Fibroblast of the conjunctiva (primary cell): ENCODE data around the gene PM20D1.
A peak's percentile ranks its signal among the peaks of the same experiment; 100 is the strongest.
"Not testable (repeated sequence)": the region's sequence is repeated elsewhere in the genome, so short reads cannot be mapped to it uniquely, and the experiment has no call there.

Experiments
- DNase-seq: peaks from one replicate; pipeline ENCODE4 v3.0.0-alpha.2; 2010; ENCODE audit warnings: low read depth

The PM20D1 gene

DNA sequence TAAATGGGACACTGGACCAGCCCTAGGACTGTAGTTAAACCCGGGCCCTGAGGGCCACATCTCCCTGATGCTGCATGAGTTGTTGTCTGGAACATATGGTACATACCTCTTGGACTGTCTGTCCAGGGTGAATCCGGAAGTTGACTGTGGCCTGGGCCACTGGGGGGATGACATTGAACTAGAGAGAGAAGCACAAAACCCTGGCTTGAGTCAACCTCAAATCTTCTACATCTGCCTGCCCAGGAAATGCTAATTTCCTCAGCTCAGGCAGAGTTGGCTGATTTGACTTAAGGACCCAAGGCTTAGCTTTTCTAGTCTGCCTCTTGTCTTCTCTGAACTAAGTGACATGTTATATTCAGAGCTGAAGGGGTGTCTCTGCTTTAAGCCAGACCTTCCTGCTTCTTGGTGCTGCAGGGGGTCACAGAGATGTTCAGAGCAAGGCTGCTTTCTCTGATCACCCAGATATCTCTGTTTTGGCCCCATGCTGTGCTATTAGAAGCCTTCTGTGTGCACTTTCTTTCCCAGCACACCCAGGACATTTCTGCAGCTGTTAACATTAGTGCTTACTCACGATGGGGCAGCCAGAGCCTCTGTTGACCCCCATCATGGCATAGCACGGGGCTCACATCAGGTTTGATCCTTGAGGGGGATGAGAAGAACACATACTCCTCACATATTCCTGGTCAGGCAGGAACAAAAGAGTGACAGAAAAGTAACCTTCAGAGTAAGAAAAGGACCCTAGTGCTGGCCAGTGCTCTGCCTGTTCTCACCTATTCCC is 9.6 kb downstream of the PM20D1 start:
- no peak for DNase-seq

DNA sequence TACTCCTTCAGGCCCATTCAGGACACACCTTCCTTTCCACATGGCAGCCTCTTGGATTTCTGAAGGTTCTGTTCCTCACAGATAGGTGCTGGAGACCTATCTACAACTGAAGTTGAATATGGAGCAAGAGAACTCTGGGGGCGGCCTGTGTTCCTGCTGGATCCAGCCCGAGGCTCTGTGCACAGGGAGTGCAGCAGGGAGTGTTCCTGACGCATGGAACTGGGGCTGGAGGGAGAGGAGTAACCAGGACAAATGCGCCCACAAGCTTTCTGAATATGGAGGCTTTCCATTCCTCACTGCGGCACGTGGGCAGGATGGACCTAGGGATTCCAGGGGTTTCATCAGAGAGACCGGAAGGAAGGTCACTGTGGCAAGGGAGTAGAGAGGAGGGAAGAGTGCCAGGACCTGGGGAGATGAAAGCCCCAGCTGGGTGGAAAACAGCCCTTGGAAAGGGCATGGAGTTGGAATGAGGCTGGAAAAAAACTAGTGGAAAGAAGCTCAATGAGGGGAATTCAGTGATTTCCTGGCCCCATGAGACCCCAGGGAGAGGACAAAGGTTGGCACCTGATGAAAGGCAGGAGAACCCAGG is 12.5 kb downstream of the PM20D1 start:
- no peak for DNase-seq

DNA sequence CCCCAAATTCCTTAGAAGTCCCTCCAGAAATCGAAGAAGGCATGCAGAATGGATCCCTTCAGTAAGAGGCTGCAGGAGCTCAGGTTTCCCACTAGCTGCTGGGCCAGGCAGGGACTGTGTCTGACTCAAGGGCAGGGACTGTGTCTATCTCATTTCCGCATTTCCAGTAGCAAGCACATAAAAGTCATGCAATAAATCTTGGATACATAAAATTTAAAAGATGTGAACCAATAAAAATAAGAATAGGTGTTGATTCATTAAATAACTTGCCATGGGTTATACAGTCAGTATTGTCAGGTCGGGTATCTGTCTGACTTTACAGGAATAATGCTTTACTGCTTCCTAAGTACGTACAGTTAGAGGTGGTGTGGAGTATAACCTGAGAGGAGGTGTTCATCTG is 15.2 kb downstream of the PM20D1 start:
- no peak for DNase-seq

DNA sequence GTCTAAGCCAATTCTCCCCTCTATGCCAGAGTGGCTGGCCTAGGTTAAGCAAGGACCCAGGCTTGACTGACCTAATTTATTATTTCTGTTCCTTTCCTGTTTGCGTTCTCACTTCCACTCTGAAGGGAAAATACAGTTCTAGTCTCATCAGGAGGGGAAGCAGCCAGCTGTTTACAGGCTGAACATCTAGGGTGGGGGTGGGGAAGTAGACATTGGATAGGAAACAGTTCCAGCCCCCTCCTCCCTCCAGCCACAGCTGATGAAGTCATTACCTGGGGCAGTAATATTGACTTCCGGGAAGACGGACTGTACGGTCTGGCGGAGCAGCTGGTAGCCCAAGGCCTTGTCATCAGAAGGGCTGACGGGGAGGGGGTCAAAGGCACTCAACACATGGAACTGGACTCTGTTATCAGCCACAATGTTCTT is 17.6 kb downstream of the PM20D1 start:
- DNase-seq, result no peak

DNA sequence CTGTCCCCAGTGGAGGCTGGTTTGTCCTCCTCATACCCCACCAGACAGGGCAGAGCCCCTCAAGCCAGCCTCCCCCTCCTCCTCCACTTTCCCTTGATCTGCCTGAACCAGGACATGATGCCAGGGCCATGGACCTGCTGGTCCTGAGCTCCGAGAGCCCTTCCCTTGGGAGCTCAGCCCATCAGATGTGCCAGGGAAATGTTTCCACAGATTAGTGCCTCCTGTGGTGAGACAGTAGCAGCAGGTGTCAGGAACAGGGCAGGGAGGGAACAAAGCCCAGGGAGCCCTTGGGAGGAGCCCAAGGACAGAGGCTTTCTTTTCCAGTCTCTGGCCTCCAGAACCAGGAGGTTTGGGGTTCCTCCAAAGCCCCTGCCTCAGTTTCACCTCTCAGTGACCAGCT is 22.3 kb downstream of the PM20D1 start:
- no peak for DNase-seq

DNA sequence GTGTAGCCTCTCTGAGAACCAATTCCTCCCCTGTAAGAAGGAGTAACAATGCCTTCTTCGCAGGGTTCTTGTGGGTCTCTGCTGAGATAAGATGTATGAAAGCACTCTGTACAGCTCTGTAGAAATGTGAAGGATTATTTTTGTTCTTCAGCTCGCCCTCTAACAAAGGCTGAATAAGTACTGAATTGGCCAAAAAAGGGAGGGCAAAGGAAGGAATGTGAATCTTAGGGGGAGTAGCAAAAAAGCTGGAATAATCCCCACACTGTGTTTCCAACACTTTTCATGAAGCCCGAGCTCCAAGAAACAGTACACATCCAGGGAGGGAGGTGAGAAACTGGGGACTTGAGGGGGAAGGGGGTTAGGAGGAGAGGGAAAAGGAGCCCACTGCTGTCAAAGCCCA is 22.9 kb downstream of the PM20D1 start:
- DNase-seq, result no peak

DNA sequence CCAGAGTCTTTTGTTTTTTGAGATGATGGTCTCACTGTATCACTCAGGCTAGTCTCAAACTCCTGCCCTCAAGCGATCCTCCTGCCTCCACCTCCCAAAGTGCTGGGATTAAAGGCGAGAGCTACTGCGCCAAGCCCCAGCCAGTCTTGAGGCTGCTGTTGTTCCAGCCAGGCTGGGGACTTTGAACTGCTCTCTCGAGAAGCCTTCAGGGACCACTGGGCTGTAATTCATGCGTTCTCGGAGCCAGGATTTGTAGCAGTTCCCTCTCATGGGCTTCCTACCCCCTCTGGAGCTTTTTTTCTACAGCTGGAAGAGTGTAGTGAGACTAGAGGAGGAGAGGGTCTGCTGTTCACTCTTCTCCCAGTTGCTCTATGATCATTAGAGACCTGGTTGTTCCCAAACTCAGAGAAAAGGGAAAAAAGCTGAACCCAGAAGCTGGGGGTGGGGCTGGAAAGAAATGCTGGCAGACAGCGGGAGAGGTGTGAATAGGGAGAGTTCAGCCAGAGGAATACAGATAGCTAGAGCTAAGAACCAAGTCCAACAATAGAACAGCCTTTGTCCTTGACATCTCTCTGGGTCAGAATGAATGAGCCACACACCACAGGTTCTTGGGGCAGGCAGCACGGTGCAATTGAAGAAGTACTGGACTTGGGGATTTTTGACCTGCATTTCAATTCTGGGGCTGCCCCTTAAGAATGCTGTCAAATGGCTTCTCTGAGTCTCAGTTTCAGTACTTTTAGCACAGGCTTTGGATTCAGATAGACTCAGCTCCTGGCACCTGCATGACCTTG is 23.7 kb downstream of the PM20D1 start:
- no peak for DNase-seq

DNA sequence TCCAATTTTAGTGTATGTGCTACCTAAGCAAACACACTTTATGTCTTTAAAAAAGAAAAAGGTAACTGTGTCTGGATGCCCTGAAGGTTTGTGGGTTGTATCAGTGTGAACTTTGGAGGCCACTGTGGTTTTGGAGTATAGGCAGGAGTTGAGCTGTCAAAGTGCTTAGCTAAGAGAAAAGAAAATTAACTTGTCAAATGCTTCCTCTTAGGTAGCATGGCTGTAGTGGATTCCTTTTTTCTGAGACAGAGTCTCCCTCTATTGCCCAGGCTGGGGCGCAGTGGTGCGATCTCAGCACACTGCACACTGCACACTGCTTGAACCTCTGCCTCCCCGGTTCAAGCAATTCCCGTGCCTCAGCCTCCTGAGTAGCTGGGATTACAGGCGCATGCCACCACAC is 25.8 kb downstream of the PM20D1 start:
- DNase-seq, result no peak

DNA sequence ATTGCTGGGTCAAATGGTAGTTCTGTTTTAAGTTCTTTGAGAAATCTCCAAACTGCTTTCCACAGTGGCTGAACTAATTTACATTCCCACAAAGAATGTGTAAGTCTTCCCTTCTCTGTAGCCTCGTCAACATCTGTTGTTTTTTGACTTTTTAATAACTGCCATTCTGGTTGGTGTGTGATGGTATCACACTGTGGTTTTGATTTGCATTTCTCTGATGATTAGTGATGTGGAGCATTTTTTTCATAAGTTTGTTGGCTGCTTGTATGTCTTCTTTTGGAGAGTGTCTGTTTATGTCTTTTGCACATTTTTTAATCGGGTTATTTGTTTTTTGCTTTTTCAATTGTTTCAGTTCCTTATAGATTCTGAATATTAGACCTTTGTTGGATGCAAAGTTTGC is 26.7 kb downstream of the PM20D1 start:
- DNase-seq, result not testable (repeated sequence)

DNA sequence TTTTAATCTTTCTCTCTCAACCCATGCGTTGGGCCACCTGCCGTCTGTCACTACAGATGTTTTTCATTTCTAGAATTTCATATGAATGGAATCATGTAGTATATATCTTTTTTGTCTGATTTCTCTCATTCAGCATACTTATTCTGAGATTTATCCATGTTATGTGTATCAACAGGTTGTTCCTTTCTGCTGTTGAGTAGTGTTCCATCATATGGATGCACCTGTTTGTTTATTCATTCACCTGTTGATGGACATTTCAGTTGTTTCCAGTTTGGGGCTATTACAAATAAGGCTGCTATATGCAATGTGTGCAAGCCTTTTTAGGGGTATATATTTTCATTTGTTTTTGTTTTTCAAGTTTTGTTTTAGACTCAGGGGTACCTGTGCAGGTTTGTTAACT is 27.5 kb downstream of the PM20D1 start:
- no peak for DNase-seq

DNA sequence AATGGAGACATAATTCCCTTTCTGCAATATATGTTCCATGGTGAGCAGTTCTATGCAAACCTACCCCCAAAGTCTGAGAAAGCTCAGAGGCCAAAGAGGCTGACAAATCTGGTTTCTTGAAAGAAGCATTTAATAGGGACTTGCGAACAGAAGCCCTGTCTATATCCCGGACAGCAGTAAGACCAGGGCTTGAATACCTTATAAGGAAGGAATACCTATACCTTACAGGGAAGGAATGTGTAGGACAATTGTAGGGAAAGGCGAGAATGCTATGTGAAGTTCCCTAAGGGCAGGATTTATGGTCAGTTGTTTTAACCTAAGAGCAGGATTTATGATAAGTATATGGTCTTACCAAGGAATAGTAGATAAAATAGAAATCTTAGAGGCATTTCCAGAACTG is 31.9 kb downstream of the PM20D1 start:
- DNase-seq, result no peak

DNA sequence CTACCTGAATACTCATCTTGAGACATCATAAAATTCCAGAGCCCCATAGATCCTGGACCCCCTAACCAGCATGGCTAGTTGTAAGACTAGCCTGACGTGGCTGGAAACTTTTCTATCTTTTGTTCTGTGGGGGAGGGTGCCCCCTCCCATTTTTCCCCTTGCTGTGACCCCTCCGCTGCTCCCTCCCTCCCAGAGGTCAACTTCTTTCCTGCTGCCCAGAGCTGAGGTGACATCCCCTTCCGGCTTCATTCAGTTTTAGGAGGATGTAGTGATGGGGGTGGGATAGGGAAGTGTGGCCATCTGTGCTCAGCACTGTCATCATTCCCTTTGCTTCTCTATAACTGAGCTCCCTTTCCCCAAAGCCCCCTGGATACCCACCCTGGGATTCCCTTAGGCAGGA is 32.6 kb downstream of the PM20D1 start:
- DNase-seq, result no peak

DNA sequence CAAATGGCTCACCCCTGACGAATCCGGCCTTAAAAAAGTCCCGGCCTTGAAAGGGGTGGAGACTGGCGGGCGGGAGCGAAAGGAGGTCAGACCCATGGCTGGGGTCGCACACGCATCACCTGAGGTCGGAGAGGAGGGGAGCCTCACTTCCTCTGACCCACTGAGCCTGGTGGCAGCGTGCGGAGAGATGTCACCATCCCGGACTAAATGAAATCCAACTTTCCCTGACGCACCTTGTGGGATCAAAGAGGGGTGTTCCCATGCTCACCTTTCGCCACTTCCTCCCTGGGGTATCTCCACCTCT is 36.2 kb downstream of the PM20D1 start:
- no peak for DNase-seq

DNA sequence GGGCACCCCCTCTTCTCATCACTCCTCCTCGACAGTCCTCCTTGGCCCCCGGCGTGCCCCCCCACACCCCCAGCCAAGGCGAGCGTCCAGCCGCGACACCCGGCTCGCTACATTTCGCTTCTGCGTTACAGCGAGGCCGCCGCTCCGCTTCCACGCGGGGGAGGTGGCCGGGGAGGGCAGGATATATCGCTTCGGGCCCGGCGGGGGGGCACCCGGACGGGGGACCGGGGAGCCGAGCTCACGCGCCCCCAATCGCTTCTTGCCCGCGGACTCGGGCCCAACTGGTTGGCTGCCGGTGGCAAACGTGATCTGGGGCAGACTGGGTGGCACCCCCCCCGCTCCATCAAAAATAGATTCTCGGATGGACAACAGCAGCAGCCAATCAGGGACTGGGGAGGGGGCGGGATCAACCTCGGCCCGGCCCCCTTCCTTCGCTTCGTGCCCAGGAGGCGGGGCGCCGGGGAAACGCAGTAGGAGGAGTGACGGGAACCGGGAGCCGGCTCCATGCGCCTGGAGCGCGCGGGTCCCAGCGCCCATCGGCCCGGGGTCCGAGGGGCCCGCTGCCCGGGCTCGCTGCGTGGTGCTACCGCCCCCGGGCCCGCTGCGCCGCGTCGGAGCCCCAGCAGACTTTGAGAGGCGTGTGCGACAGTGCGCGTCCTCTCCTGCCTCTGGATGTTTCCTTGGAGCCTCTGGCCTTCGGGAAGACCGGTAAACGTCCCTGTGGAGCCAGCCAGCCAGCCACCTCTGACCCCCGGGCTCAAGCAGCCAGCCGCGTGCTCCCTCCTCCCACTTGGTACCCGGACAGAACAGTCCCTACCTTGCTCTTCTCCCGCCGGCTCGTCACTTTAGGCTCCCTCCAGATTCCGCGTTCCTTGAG is 36.8 kb downstream of the PM20D1 start, which contains the start of gene SLC41A1:
TSS of gene SLC41A1 (minus strand) at position 321 of the 877 bp plus-strand sequence. CDS start 2,757 bp downstream, outside the sequence.
- peak; percentile 83 for DNase-seq

DNA sequence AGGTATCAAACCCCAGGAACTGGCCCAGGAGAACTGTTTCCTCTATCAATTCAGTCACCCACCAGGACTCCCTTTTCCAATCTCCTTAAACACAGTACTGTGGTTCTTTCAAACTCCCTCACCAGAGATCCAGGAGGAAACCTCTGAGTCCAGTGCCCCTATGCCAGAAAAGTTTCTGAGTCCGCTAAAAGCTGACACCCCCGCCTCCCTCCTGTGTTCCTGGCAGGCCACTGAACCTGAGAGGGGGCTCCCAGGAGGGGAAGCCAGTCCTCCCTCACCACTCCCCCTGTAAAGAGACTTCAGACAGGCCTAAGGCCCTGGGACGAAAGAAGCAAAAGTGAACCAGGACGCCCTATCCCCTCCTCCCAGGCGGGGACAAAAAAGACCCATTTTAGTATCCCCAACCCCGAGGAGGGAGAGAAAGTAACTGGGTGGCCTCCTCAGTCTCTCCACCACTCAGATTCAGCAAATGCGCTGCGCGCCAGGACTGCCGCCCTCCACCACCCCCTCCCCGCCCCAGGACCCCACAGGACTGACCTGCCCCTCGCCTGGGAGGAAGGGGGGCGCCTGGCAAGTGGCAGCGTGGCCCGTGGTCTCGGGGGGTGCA is 37.6 kb downstream of the PM20D1 start:
- DNase-seq, result no peak

DNA sequence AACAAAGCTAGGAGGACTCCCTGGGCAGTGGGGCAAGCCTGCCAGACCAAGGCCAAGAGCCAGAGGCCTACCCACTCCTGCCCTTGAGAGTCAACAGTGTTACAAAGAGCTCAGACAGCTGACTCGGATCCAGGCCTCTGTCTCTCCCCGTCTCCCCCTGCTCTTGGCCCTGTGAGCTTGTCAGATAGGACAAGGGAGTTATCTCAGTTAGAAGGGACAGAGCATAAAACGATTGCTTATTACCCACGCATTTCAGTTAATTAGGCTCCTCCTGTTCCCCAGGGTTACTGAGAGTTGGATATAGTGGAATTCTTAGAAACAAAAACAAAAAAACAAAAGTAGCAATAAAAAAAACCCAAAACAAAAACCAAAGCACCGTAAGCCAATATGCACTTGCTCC is 38.3 kb downstream of the PM20D1 start:
- no peak for DNase-seq

DNA sequence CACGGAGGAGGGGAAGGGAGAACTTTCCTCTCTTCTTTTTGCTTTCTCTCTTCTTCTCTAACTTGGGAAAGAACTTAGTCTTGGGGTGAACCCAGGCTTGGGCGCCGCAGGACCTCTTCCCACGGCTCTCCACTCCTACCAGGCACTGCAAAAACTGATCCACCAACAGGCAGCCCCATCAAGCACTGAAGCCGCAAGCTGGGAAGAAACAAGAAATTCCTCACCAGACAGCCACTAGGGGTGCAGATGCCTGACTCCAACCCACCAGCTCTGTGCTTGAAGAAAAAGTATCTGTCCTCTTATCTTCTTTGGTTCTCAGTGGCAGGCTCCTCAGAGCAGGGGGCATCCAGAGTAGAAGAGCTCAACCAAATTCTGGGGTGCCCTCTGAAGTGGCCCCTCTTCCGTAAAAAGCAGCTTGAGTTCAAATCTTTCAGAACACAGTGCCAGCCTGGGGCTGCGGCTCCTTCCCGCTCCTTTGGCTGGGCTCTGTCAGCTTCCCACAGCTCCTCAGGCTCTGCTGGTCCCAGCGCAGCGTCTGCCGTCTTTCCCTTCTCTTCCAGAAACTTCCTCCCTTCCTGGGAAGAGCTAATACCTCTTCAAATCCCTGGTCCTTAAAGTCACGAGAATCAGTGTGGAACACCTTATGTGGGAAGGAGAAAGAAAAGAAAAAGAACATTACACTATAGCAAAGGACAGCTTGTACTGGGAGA is 39.3 kb downstream of the PM20D1 start:
- no peak for DNase-seq

DNA sequence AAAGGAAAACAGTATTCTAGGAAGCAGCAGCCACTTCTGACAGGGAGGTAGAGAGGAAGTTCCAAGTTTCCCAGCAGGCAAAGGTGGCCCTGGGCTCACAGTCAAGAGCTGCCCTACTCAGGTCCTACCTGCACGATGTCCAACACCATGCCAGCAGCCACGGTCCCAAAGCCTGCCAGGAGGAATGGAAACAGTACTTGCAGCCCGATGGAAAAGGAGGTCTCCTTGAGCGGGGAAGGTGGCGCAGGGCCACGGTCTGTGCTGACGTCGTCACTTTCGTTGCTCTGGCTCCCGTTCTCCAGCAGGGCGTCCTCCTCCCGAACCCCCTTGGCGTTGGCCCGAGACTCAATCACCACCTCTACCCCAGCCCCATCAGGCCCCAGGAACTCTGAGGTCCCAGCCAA is 40.0 kb downstream of the PM20D1 start:
- DNase-seq, result no peak

DNA sequence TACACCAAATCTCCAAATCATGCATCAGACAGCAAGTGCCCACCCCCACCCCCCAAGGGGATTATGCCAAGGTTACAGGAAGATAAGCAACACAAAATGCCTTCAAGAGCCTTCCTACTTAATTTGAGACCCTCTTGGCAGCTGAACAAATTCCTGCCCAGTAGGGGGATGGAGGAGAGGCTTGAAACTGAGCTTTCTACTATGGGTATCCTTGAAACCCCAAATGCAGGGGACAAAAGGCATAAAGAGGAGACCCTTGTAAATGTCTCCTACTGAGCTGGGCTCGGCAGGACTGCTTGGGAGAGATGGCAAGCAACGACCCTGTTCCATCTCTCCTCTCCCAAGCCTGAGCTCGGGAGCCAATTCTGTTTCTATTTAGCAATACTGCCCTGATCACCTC is 40.5 kb downstream of the PM20D1 start:
- no peak for DNase-seq

DNA sequence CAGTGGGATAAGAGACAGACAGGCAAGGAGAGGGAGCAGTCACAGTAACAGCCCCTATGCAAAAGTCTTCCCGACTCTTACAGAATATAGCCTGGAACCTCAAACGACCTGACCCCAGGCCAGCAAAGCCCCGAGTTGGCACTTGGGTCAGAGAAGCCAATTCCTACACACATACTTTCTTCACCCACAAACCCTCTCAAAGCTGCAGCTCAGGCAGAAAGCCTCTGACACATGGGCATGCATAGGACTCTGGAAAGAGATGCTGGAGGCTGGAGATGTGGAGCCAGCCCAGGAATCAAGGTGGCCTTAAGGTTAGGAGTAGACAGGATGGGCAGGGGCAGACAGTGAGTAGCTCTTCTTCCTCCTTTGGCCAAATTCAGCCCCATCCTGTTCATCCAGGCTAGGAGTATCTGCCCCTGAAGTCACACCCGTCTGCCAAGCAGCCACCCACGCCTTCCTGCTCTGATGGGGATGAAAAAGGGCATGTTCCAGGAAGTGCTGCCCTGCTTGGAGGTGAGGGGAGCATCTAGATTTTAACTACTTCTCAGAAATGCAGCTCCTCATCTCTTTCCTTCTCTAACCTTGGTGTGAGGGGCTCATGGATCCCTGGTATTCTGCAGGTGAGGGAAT is 44.7 kb downstream of the PM20D1 start:
- no peak for DNase-seq

DNA sequence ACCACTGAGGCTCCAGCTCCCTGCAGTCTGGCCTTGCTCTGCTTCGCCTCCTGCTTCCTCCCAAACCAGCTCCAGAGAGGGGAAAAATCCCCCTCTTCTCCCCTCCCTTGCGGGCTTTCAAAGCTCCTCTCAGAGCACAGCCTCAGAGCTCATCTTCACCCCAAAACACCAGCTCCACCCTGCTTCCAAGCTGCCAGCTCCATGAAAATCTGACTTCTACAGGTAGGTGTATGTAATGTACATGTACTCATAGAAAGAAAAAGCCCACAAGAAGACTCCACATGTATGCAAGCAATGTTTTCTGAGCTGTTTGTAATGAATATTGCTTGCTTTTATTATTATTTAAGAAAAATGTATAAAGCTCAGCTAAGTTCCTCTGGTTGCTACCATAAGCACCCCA is 45.3 kb downstream of the PM20D1 start:
- no peak for DNase-seq
